WTC11 (cell line): Measurements from ENCODE around the gene NAV2. TPM values are rescaled to one million over a fixed set of nuclear protein-coding genes. Genes with fewer than 3 reads are reported as not detected.
A peak's percentile ranks its signal among the peaks of the same experiment; 100 is the strongest.

Experiments used
- ATAC-seq: fragments of 200-7000 bp; cut with Tn5 transposase; 2 replicates; pipeline ENCODE4 v1.10.0; 2021; ENCODE audit warnings: mild to moderate bottlenecking, moderate library complexity
- CTCF ChIA-PET: fragments of 300-600 bp; sonication (Branson Sonifier 250); formaldehyde crosslinking; loops from one replicate; lab custom pipeline; 2021; ENCODE audit warnings: antibody characterized with exemption; lab: Charles Lee
- POLR2A ChIA-PET: fragments of 350-600 bp; sonication (Branson Sonifier 250); formaldehyde crosslinking; loops from one replicate; lab custom pipeline; 2021; ENCODE audit warnings: antibody characterized with exemption; lab: Charles Lee
- DNase-seq: peaks from one replicate; pipeline ENCODE4 v3.0.0; 2021; ENCODE audit warnings: low spot score
- H3K27ac Mint-ChIP-seq: 2 replicates; pipeline ENCODE4 v1.8.0; 2021; ENCODE audit warnings: mixed read lengths
- H3K27me3 Mint-ChIP-seq: 2 replicates; pipeline ENCODE4 v1.8.0; 2021; ENCODE audit warnings: low read depth, mild to moderate bottlenecking, moderate library complexity, mixed read lengths
- H3K36me3 Mint-ChIP-seq: 2 replicates; pipeline ENCODE4 v1.8.0; 2021; ENCODE audit warnings: mixed read lengths
- H3K4me1 Mint-ChIP-seq: 2 replicates; pipeline ENCODE4 v1.8.0; 2022; ENCODE audit warnings: mixed read lengths
- H3K4me3 Mint-ChIP-seq: 2 replicates; pipeline ENCODE4 v1.8.0; 2021; ENCODE audit warnings: mild to moderate bottlenecking, moderate library complexity, mixed read lengths
- H3K9me3 Mint-ChIP-seq: 2 replicates; pipeline ENCODE4 v1.8.0; 2021; ENCODE audit warnings: mixed read lengths
- AFF4 ChIP-seq: sonication (generic); formaldehyde crosslinking; IDR thresholded peaks from 2 replicates; pipeline ENCODE4 v1.8.1; 2023; ENCODE audit warnings: mild to moderate bottlenecking, missing genetic modification reagents, borderline replicate concordance
- AR ChIP-seq: fragments of 250-450 bp; sonication (Bioruptor Pico); IDR thresholded peaks from 2 replicates; pipeline ENCODE4 v1.9.0; 2021; ENCODE audit warnings: mild to moderate bottlenecking
- MLX ChIP-seq: sonication (generic); formaldehyde crosslinking; IDR thresholded peaks from 2 replicates; pipeline ENCODE4 v1.8.1; 2023; ENCODE audit warnings: mild to moderate bottlenecking, missing genetic modification reagents, moderate library complexity
- MYBL2 ChIP-seq: sonication (generic); formaldehyde crosslinking; IDR thresholded peaks from 2 replicates; pipeline ENCODE4 v1.8.1; 2023; ENCODE audit warnings: mild to moderate bottlenecking, moderate library complexity, missing genetic modification reagents
- NFYB ChIP-seq: sonication (generic); formaldehyde crosslinking; conservative IDR thresholded peaks from 2 replicates; pipeline ENCODE4 v1.8.0; 2022; ENCODE audit warnings: low read depth, missing genetic modification reagents
- NR1H2 ChIP-seq: sonication (generic); formaldehyde crosslinking; IDR thresholded peaks from 2 replicates; pipeline ENCODE4 v1.9.0; 2021; ENCODE audit warnings: mild to moderate bottlenecking, moderate library complexity, missing genetic modification reagents
- SP1 ChIP-seq: sonication (generic); formaldehyde crosslinking; conservative IDR thresholded peaks from 2 replicates; pipeline ENCODE4 v1.8.1; 2022; ENCODE audit warnings: missing genetic modification reagents
- ZNF138 ChIP-seq: sonication (generic); formaldehyde crosslinking; conservative IDR thresholded peaks from 2 replicates; pipeline ENCODE4 v1.8.1; 2022; ENCODE audit warnings: mild to moderate bottlenecking, moderate library complexity, missing genetic modification reagents
- ZNF219 ChIP-seq: sonication (generic); formaldehyde crosslinking; IDR thresholded peaks from 2 replicates; pipeline ENCODE4 v1.8.0; 2023; ENCODE audit warnings: missing genetic modification reagents, mild to moderate bottlenecking, borderline replicate concordance
- ZNF232 ChIP-seq: sonication (generic); formaldehyde crosslinking; IDR thresholded peaks from 2 replicates; pipeline ENCODE4 v1.8.0; 2022; ENCODE audit warnings: mild to moderate bottlenecking, missing genetic modification reagents
- ZNF281 ChIP-seq: sonication (generic); formaldehyde crosslinking; IDR thresholded peaks from 2 replicates; pipeline ENCODE4 v1.8.0; 2023; ENCODE audit warnings: mild to moderate bottlenecking, missing genetic modification reagents
- ZNF532 ChIP-seq: fragments of 250-450 bp; sonication (Bioruptor Pico); IDR thresholded peaks from 2 replicates; pipeline ENCODE4 v1.9.0; 2021; ENCODE audit warnings: mild to moderate bottlenecking, borderline replicate concordance
- total RNA-seq: library from RNA; stranded (reverse); gene quantifications from 3 replicates; pipeline ENCODE4 v1.2.3, GENCODE V29; 2021

The NAV2 gene
- total RNA-seq, 1 experiment from 2014 or later = 42.8 TPM

GRCh38 chr11:19670030-19670791, 42.4 kb upstream of the NAV2 start:
- Mint-ChIP-seq H3K9me3 (no peaks in the 10 kb centered on the region), H3K27me3 (no peaks in the 10 kb centered on the region; the same call in 1 of the 2 replicates), H3K27ac (no peak overlapping the region)
- no peak for TF ChIP-seq ZNF232
- TF ChIP-seq AFF4 (CRISPR knock-in tag) = no peak
- TF ChIP-seq, all 79 proteins: peak for 0
- ChIA-PET POLR2A (no interaction called here), CTCF (interaction anchor here (0.6 to 1.1 kb wide), 2 partner anchors 72 to 121 kb away, joined by 3 to 4 read pairs; no protein-coding TSS in a partner anchor)
- Mint-ChIP-seq H3K4me3 (no peak overlapping the region), H3K4me1 (peaks cover 31% of the 10 kb centered on the region), H3K36me3 (no peaks in the 10 kb centered on the region)
- no peak for DNase-seq
- peak; percentile 19 for ATAC-seq

GRCh38 chr11:19672586-19673206, 39.9 kb upstream of the NAV2 start:
- no peak for TF ChIP-seq AR (CRISPR knock-in tag)
- no peak for TF ChIP-seq ZNF281 (CRISPR knock-in tag)
- no peak for TF ChIP-seq NR1H2 (CRISPR knock-in tag)
- TF ChIP-seq SP1 (CRISPR knock-in tag) = no peak
- TF ChIP-seq MYBL2 (CRISPR knock-in tag) = no peak
- no peak for TF ChIP-seq MLX
- TF ChIP-seq ZNF532 = no peak
- no peak for TF ChIP-seq ZNF219
- TF ChIP-seq ZNF138 = no peak
- no peak for TF ChIP-seq NFYB (CRISPR knock-in tag)
- TF ChIP-seq ZNF232 = no peak
- no peak overlapping the region for H3K27ac Mint-ChIP-seq

More at GRCh38 chr11:19672586-19673206, 39.9 kb upstream of the NAV2 start:
- Mint-ChIP-seq H3K4me1 (peaks cover 48% of the 10 kb centered on the region), H3K27me3 (no peaks in the 10 kb centered on the region; the same call in 1 of the 2 replicates), H3K4me3 (no peak overlapping the region), H3K9me3 (no peaks in the 10 kb centered on the region), H3K36me3 (no peaks in the 10 kb centered on the region)
- CTCF ChIA-PET = interaction anchor here (2.3 to 3.0 kb wide), 2 partner anchors 14 to 109 kb away, joined by 7 to 12 read pairs; no protein-coding TSS in a partner anchor
- no peak for ATAC-seq
- POLR2A ChIA-PET = no interaction called here
- DNase-seq = no peak
